ENCODE results near the gene NFIA. TPM values are rescaled to one million over a fixed set of nuclear protein-coding genes. Genes with fewer than 3 reads are reported as not detected.

Gene NFIA
- total RNA-seq, 1 donor = 19.7 TPM

GRCh38 chr1:61081686-61082310 is 563 bp upstream of the NFIA start:
- DNase-seq (ENCODE audit: low read depth in 2 of 3, low spot score in 2 of 3) = peak in 2 of 3 donors; percentile 48 to 49

DNA sequence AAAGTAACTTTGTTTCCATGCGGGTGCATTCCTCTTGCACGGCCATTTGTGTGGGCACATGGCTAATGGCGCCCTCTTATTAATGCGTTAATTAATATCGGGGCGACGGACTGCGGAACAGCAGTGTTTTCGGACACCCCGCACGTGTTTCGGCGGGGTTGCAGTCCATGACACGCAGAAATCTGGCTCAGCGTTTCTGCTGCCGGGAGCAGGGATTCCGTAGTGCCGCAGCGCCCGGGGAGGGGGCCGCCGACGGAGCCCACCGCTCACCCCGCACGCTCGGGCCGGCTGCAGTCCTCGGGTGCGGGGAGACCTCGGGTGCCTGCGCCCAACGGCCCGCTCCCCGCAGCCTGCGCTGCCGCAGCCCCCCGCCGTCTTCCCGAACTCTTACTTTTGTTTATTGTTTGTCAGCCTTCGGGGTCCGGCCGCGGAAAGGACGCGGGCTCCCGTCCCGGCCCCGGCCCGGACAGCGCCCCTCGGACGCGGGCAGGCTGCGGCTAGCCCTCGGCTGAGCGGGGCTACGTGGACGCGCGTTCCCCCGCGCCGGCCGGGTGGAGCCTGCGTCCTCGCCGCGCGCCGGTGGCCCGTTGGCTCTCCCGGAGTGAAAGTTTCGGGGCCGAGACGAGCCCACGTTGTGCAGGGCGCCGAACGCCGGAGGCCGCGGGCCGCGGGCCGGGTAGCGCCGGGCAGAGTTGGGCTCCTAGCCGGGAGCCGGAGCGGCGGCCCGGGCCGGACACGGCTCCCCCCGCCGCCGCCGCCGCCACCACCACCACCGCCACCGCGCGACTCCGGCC is 849 bp downstream of the NFIA start:
- peak in 2 of 3 donors; percentile 23 to 33 for DNase-seq (ENCODE audit: low read depth in 2 of 3, low spot score in 2 of 3)

- DNase-seq (ENCODE audit: low read depth in 2 of 3, low spot score in 2 of 3) = no peak
These were observed 1.6 kb downstream of the NFIA start for GRCh38 chr1:61083807-61084440.

DNA sequence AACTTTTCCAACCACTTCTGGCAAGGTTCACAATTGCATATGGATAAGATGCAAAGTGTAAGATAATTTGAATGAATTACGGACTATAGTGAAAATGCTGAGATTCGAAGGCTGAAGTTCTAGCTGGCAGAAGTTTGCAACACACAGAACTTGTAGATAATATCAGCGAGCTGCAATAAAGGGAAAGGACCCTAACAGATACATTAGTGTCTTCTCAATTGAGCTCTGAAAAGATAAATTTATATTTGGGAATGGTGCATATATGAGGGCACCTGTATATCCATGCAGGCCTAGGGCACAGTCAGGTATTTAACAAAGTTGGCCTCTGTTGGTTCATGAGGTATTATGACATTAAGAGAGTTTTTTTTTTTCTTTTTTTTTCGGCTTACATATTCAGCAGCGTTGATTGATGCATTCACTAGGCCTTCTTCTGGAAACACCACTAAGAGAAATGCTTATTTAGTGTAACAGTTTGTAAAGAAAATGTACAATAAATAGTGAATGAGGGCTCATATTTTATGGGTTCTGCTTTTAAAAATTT is 2.2 kb downstream of the NFIA start:
- DNase-seq (ENCODE audit: low read depth in 2 of 3, low spot score in 2 of 3) = no peak

- DNase-seq (ENCODE audit: low read depth in 2 of 3, low spot score in 2 of 3) = no peak
These were observed 3.0 kb downstream of the NFIA start for GRCh38 chr1:61085206-61085982.

DNA sequence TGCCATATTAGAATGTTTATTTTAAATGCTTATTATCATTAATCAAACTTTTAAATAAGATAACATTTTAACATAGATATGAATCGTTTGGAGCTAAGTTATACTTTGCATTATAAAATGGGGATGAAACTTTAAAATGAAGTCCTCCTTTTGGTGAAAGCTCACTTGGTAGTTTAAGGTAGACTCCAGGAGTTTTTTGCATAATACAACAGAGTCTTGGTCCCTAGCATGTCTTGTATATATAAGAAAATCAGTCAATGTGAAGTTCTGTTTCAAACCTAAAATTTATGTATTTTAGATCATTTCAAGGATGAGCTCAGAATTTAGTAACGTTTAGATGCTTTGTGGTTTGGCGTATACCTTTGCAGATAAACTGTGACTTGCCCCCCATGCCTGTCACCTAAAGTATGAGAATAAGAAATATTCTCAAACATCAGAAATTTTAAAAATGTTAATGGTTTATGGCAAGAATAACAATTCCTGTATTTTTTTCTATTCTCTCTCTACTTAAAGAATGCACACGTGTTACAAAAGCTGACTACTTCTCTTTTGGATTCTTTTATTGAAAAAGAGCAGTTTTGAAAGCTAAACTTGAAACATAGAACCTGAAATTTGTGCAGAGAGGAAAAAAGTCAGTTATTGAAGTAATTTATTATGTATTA is 3.8 kb downstream of the NFIA start:
- no peak for DNase-seq (ENCODE audit: low read depth in 2 of 3, low spot score in 2 of 3)

DNA sequence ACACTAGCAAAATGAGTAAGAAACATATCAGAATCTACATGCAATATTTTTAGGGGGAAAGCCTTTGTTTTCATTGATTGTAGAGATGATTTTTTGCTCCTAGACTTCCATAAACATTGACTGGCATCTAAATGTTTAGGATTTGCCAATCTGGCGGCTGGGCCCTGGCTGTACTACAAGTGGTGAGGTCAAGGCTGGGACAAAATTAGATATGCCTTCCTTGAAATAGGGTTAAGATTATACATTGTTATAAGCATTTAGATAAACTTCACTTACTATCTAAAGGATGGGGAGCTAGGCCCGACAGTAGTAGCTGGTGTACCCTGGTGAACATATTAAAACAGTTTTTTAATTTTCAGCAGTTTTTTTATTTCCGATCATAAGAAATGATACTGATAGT is 5.2 kb downstream of the NFIA start:
- no peak for DNase-seq (ENCODE audit: low read depth in 2 of 3, low spot score in 2 of 3)

DNA sequence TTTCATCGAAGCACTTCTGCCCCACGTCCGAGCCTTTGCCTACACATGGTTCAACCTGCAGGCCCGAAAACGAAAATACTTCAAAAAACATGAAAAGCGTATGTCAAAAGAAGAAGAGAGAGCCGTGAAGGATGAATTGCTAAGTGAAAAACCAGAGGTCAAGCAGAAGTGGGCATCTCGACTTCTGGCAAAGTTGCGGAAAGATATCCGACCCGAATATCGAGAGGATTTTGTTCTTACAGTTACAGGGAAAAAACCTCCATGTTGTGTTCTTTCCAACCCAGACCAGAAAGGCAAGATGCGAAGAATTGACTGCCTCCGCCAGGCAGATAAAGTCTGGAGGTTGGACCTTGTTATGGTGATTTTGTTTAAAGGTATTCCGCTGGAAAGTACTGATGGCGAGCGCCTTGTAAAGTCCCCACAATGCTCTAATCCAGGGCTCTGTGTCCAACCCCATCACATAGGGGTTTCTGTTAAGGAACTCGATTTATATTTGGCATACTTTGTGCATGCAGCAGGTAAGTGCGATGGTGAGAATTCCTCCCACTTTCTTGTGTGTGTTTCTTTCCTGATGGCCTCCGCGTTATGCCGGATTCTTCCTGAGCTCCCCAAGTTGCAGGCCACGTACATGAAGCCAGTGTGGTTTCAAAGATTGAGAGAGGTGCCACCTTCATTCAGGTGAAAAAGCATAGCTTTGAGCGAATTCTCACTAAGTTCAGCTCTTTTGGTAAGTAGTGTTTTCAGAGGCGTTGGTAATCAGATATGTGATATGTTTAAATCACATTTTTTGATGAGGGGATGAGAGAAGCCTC is 6.0 kb downstream of the NFIA start:
- no peak for DNase-seq (ENCODE audit: low read depth in 2 of 3, low spot score in 2 of 3)

DNA sequence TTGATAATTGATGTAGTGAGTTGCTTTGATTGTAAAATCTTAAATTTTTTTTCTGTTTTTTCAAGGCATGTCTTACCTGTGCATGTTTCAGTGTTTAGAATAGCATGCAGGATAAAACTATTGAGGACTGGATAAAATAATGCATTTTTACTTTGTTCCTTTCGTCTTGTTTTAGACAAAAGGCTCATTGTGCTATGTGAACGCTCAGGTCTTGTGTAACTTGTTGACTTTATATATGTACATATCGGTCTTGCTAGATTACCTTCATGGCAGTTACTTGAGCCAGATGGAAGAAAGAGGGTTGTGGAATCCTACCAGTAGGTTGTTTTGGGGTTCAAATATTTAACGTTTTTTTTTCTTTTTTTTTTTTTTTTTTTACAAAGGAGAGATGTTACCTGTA is 7.0 kb downstream of the NFIA start:
- DNase-seq (ENCODE audit: low read depth in 2 of 3, low spot score in 2 of 3) = no peak

DNA sequence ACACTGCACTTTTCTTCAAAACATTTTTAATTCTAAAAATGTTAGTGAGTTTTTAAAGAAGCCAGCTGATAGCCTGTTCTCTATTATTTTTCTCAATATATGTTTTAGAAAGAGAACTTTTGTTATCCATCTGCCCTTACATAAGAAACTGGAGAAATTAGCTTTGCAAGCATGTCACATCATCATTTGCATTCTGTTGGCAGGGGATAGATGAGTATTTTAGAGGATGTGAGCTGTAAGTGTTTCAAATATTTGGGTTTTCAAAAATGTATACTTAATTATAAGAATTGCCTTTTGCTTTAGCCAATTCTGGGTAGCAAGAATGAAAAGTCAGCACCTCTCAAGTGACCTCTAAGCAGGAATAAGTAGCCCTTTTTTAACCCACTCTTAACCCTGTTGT is 7.4 kb downstream of the NFIA start:
- no peak for DNase-seq (ENCODE audit: low read depth in 2 of 3, low spot score in 2 of 3)

DNA sequence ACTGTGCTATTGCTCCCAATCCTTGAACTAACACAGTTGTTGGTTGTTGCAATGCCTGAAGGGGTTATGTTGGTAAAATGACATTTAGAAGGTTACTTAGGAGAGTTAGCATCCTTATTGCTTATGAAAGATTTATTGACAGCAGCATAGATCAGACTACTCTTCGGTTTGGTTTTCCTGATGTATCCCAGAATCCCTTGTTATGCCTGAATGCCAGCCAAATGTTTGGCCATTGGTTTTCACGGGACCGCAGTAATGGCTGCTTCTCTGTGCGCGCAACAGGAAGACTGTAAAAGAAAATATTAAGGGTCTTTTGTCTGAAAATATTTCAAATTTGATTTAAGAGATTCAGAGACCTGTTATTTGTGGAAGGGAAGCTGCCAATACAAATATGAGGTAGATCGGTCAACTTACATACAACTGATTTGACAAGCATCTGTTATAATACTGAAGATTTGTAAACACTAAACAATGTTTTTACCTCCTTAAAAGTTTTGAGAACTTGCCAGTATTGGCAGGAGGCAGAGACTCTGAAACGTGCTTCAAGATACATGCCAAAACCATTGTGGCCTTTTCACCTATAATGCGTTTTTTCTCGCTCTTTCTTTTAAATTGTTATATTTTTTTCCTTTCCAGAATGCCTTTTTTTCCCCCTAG is 8.3 kb downstream of the NFIA start:
- DNase-seq (ENCODE audit: low read depth in 2 of 3, low spot score in 2 of 3) = no peak

DNA sequence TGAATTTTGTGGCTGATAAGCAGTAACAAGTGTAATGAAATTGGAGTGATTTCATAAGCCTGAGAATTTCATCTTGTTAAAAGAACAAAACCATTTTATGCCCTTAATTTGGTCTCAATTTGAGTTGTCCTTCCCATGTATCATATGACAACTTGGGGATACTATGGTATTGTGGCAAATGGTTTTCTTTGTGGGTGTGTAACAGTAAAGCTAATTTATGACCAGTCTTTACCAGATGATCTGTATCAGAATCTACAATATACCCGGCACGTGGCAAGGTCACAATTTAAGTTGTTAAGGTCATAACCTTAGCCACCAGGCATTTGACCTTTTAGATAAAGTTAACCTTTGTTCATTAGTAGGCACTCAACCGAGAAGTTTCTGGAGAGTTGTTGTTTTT is 9.1 kb downstream of the NFIA start:
- DNase-seq (ENCODE audit: low read depth in 2 of 3, low spot score in 2 of 3) = no peak

GRCh38 chr1:61092642-61093041 is 10.3 kb downstream of the NFIA start:
- no peak for DNase-seq (ENCODE audit: low read depth in 2 of 3, low spot score in 2 of 3)

DNA sequence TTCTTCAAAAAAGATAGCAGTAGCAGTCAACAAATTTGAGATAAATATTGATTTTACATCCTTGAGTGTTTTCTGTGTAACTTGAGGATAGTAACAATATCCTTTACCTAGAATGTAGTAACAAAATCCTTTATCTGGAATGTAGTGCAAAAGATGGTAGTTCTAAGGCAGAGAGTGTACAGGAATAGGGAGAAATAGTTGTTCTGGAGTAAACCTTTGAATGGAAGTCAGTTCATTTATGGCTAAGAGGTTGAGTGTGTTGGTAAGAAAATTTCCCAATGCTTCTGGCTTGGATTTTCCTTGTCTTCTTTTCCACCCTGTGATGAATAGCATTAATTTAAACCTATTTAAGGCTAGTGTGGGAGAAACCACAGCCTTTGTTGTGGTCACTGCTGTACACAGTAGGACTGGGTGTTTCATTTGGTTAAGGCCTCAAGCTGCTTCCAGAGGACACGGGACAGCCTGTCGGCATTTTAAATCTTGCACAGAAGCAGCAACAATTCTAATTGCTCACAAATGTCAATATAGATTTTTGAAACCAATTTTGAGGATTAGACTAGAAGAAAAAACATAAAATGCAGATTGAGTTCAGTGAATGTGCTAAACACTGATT is 11.3 kb downstream of the NFIA start:
- DNase-seq (ENCODE audit: low read depth in 2 of 3, low spot score in 2 of 3) = no peak

- no peak for DNase-seq (ENCODE audit: low read depth in 2 of 3, low spot score in 2 of 3)
These were observed 12.5 kb downstream of the NFIA start for GRCh38 chr1:61094677-61095469.

GRCh38 chr1:61095470-61095812 is 13.1 kb downstream of the NFIA start:
- DNase-seq (ENCODE audit: low read depth in 2 of 3, low spot score in 2 of 3) = no peak

DNA sequence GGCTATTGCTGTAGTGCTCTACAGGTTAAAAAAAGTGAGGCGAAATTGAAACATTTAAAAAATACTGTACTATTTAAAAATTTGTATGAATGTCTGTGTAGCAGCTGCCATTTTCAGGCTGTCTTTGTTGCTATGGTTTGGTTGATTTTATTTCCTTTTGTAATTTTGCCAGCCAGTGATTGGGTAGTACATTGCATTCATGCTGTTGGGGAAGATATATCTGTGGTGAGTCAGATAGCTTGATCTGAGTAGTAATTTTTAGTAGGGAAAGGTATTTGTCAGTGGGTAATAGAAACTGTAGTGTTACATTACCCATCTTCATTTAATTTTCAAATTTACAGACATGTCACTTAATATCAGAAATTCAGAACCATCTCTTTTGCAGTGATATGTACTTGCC is 15.0 kb downstream of the NFIA start:
- DNase-seq (ENCODE audit: low read depth in 2 of 3, low spot score in 2 of 3) = peak in 2 of 3 donors; percentile 25 to 48

- no peak for DNase-seq (ENCODE audit: low read depth in 2 of 3, low spot score in 2 of 3)
These were observed 15.4 kb downstream of the NFIA start for GRCh38 chr1:61097722-61098121.
